Measurements from ENCODE around the gene NECAP2. TPM values are rescaled to one million over a fixed set of nuclear protein-coding genes. Genes with fewer than 3 reads are reported as not detected.

Gene NECAP2
- total RNA-seq: 10 to 100 TPM; 53.1 to 54.7 TPM

DNA sequence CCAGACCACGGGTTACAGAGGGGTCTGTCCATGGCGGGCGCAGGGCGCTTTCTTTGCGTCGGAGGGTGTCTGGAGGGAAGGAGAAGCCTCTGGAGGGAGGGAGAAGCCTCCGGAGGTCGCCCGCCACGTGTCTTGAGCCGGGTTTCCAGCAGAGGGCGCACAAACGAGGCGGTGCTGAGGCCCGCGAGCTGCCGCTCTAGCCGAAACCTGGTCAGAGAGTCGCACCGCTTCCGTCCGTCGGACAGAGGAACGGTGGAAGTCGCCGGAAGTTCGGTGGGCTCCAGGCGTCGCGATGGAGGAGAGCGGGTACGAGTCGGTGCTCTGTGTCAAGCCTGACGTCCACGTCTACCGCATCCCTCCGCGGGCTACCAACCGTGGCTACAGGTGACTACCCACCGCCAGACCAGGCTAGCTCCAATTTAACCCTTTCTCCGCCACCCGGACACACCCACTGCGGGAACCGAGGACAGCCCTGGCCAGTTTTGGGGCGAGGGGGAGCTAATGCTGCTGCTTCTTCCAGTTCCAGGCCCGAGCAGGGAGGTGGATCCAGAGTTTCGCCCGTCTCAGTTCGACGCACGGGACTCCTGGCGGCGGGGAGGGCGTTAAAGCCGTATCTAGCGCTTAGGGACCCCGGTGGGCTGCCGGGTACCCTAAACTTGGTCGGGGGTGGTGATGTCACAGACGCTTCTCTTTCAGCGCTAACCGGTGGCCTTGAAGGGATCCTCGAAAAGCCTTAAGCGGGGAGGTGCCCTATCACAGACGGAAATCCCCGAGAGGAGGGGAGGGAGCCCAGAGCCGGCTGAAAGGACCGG is at the start of gene NECAP2:
Gene NECAP2, plus strand, starts transcription at position 255 of the 812 bp plus-strand sequence. Its CDS starts 38 bp downstream, at position 293.
- Mint-ChIP-seq H3K9me3 (no peaks in the 10 kb centered on the region), H3K4me3 (peak within 1 kb of the TSS; percentile 88), H3K36me3 (ENCODE audit: low read depth) (peaks cover 19% of the 10 kb centered on the region), H3K27ac (peak within 1 kb of the TSS; percentile 86), H3K27me3 (no peaks in the 10 kb centered on the region), H3K4me1 (ENCODE audit: low read depth) (peaks cover 33% of the 10 kb centered on the region)
- DNase-seq: peak; percentile 96
- ChIA-PET CTCF (interaction anchor here (0.9 to 2.1 kb wide), 20 partner anchors 9 to 93 kb away, joined by 3 to 20 read pairs (median 6); partner anchors contain the start of gene FBXO42), POLR2A (interaction anchor here (0.6 to 3.3 kb wide), 15 partner anchors 10 to 206 kb away, joined by 3 to 12 read pairs (median 4); partner anchors contain the start of genes NBPF1, RNU1-1 and SZRD1)
- TF ChIP-seq, protein P1, sequence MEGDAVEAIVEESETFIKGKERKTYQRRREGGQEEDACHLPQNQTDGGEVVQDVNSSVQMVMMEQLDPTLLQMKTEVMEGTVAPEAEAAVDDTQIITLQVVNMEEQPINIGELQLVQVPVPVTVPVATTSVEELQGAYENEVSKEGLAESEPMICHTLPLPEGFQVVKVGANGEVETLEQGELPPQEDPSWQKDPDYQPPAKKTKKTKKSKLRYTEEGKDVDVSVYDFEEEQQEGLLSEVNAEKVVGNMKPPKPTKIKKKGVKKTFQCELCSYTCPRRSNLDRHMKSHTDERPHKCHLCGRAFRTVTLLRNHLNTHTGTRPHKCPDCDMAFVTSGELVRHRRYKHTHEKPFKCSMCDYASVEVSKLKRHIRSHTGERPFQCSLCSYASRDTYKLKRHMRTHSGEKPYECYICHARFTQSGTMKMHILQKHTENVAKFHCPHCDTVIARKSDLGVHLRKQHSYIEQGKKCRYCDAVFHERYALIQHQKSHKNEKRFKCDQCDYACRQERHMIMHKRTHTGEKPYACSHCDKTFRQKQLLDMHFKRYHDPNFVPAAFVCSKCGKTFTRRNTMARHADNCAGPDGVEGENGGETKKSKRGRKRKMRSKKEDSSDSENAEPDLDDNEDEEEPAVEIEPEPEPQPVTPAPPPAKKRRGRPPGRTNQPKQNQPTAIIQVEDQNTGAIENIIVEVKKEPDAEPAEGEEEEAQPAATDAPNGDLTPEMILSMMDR (IDR thresholded peaks at IDR 0.05): peak; percentile 93
- ATAC-seq: peak; percentile 92
- intact Hi-C loops (cut with micrococcal nuclease): no loop called here

GRCh38 chr1:16391411-16391810 is 49.1 kb upstream of the NECAP2 start:
- H3K4me3 Mint-ChIP-seq: no peak overlapping the region

DNA sequence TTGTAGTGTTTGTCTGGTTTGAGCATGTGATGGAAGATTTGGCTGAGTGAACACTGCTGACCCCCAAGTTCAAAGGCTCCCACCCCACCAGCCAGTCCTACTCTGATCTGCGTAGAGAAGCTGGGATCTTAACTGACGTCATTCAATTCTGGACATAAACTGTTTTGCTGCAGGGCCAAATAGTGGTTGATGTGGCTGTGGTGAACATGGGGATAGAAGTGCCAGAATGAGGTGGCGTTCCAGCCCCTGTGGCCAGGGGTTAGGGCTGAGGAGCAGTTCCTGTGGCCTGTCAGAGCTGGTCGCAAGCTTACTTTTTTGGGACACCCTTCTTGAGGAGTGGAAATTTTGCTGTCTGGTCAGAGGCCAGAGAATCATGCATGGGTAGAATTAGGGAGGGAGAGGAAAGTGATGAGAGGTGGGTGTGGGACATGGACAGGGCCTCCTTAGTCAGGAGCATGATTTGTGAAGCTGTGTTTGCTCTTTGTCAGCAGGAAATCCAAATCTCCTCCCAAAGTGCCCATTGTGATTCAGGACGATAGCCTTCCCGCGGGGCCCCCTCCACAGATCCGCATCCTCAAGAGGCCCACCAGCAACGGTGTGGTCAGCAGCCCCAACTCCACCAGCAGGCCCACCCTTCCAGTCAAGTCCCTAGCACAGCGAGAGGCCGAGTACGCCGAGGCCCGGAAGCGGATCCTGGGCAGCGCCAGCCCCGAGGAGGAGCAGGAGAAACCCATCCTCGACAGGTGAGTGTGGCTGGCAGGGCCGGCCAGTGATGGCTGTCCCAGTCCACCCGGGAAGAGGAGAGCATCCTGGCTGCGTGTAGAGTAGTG is 47.6 kb upstream of the NECAP2 start:
- intact Hi-C loops (cut with micrococcal nuclease): no loop called here
- Mint-ChIP-seq H3K36me3 (ENCODE audit: low read depth) (peaks cover 47% of the 10 kb centered on the region), H3K27me3 (no peaks in the 10 kb centered on the region), H3K4me3 (no peak overlapping the region), H3K9me3 (no peaks in the 10 kb centered on the region), H3K27ac (peak overlapping the region; percentile 82), H3K4me1 (ENCODE audit: low read depth) (peaks cover 66% of the 10 kb centered on the region)
- TF ChIP-seq, protein P1 (IDR thresholded peaks at IDR 0.05): no peak
- DNase-seq (no peak), ATAC-seq (no peak)
- ChIA-PET POLR2A (interaction anchor here (1.4 to 1.6 kb wide), 2 partner anchors 14 to 27 kb away, joined by 4 to 5 read pairs; no protein-coding TSS in a partner anchor), CTCF (no interaction called here)

More at GRCh38 chr1:16391411-16391810, 49.1 kb upstream of the NECAP2 start:
- ATAC-seq (peak; percentile 61), DNase-seq (peak; percentile 48)
- H3K4me1 Mint-ChIP-seq (ENCODE audit: low read depth): peaks cover 65% of the 10 kb centered on the region
- H3K9me3 Mint-ChIP-seq: no peaks in the 10 kb centered on the region
- TF ChIP-seq, protein P1 (IDR thresholded peaks at IDR 0.05): no peak
- peak overlapping the region; percentile 82 for H3K27ac Mint-ChIP-seq
- POLR2A ChIA-PET: interaction anchor here (0.7 to 1.5 kb wide), 2 partner anchors 9 to 456 kb away, joined by 3 read pairs; no protein-coding TSS in a partner anchor
- intact Hi-C loops (cut with micrococcal nuclease): no loop called here
- H3K27me3 Mint-ChIP-seq: no peaks in the 10 kb centered on the region
- CTCF ChIA-PET: no interaction called here
- peaks cover 40% of the 10 kb centered on the region for H3K36me3 Mint-ChIP-seq (ENCODE audit: low read depth)

DNA sequence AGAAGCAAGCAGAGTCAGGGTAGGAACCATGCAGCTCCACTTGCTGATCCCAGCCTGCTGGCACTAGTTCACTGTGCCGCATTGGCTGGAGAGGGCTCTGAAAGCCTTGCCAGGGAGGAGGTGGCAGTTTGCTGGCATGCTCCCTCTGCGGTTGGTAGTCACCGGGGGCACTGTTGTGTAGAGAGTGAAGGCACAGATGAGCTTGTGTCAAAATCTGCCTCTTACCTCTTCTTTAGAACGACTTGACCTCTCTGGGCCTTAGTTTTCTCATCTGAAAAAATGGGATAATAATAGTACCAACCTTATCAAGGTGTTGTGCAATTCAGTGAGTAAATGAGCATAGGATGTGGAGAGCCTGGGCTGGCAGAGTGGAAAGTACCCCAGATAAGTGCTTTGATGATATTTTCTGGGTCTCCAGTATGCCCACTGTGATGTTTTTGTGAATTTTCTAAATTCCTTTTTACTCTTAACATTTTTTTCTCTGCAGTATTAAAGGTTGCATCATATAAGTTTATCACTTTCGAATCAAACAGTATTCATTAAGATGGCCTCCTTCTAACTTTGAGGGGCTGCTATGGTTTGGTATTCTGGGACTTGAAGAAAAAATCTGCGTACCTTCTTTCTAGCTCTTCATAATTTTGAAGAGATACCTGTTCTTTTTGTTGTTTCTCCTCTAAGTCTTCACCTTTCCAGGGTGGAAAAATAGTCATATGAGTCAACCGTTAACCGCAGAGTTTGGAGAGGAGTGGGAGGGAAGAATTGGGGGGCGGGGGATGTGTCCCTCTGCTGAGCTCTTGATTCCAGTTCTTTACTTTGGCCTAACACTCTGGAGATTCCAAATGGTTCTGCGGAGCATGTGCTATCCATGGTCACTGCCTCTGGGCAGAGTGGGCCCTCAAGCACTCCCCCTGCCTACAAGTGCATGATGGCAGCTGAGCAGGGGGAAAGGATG is 46.7 kb upstream of the NECAP2 start:
- no peak for ATAC-seq
- TF ChIP-seq, protein P1 (IDR thresholded peaks at IDR 0.05): no peak
- Mint-ChIP-seq H3K36me3 (ENCODE audit: low read depth) (peaks cover 44% of the 10 kb centered on the region), H3K4me3 (no peak overlapping the region), H3K9me3 (no peaks in the 10 kb centered on the region), H3K4me1 (ENCODE audit: low read depth) (peaks cover 62% of the 10 kb centered on the region), H3K27ac (peak overlapping the region; percentile 82), H3K27me3 (no peaks in the 10 kb centered on the region)
- ChIA-PET POLR2A (interaction anchor here (1.4 to 1.6 kb wide), 3 partner anchors 15 to 26 kb away, joined by 4 to 5 read pairs (median 4); no protein-coding TSS in a partner anchor), CTCF (interaction anchor here (1.0 to 1.1 kb wide), 2 partner anchors 25 to 315 kb away, joined by 3 to 4 read pairs; no protein-coding TSS in a partner anchor)
- peak; percentile 38 for DNase-seq
- intact Hi-C loops (cut with micrococcal nuclease): no loop called here

Measured in activated CD8-positive, alpha-beta T cell treated with anti-CD3 and anti-CD28 coated beads for 36 hours (primary cell).